Adrenal gland (tissue), 5 donors: Measurements from ENCODE around the gene DLGAP1.

Experiments
- CTCF ChIP-seq, 6 experiments: fragments of 450-650 bp in 4 of 6; fragments of 200-600 bp in 2 of 6; sonication (generic) in 1 of 6; IDR thresholded peaks; 1 replicate in 5 of 6; 2 replicates in 1 of 6; pipeline versions ENCODE4 v1.5.1 to v1.8.0; 2016 to 2021; ENCODE audit warnings: antibody characterized with exemption in 6 of 6, mild to moderate bottlenecking in 2 of 6, moderate library complexity in 1 of 6
- POLR2A ChIP-seq, 2 donors: fragments of 450-650 bp; IDR thresholded peaks; one replicate each; pipeline ENCODE4 v1.6.1; 2017; ENCODE audit warnings: antibody characterized with exemption in 2 of 2, mild to moderate bottlenecking in 2 of 2, moderate library complexity in 1 of 2
- donor health status: DM: no; HTN: no; CAD: no.

- TF ChIP-seq CTCF (IDR thresholded peaks at IDR 0.05) (no peak), POLR2A (IDR thresholded peaks at IDR 0.05) (peak in 1 of 2 donors; percentile 13)
Measured at GRCh38 chr18:3886575-3887322, 568.4 kb downstream of the DLGAP1 start.
